HepG2 (cell line): ENCODE data around the gene ANKRD55.

Source experiments
- CBX2 ChIP-seq, 2 experiments: fragments of 200-600 bp in 1 of 2; sonication (generic); formaldehyde crosslinking in 1 of 2; IDR thresholded peaks; 2 replicates each; pipeline versions ENCODE4 v1.7.0 to v1.8.1; 2018 to 2022; ENCODE audit warnings: low read depth in 2 of 2, low read length in 1 of 2, mild to moderate bottlenecking in 1 of 2, missing genetic modification reagents in 1 of 2
- DPF2 ChIP-seq: sonication (generic); formaldehyde crosslinking; IDR thresholded peaks from 2 replicates; pipeline ENCODE4 v1.4.0; 2020; ENCODE audit warnings: mild to moderate bottlenecking, low read depth, missing genetic modification reagents, borderline replicate concordance
- HDAC6 ChIP-seq: fragments of 200-600 bp; sonication (generic); IDR thresholded peaks from 2 replicates; pipeline ENCODE4 v1.7.0; 2017; ENCODE audit warnings: mild to moderate bottlenecking, antibody characterized with exemption, low read length, low read depth
- HMG20B ChIP-seq: conservative IDR thresholded peaks from 2 replicates; pipeline ENCODE4 v1.6.1; 2016; ENCODE audit warnings: missing genetic modification reagents, missing compliant biosample characterization
- ZNF292 ChIP-seq: sonication (generic); formaldehyde crosslinking; IDR thresholded peaks from 2 replicates; pipeline ENCODE4 v1.8.1; 2022; ENCODE audit warnings: mild to moderate bottlenecking, low read depth, missing genetic modification reagents, borderline replicate concordance
- ZNF558 ChIP-seq: sonication (generic); formaldehyde crosslinking; IDR thresholded peaks from 2 replicates; pipeline ENCODE4 v1.9.0; 2022; ENCODE audit warnings: mild to moderate bottlenecking, missing genetic modification reagents, borderline replicate concordance
- ZNF776 ChIP-seq: sonication (generic); formaldehyde crosslinking; IDR thresholded peaks from 2 replicates; pipeline ENCODE4 v1.4.0; 2020; ENCODE audit warnings: mild to moderate bottlenecking, missing genetic modification reagents
- TF ChIP-seq, protein P1 (sequence below): sonication (generic); formaldehyde crosslinking; IDR thresholded peaks from 2 replicates; pipeline ENCODE4 v1.5.0; 2020; ENCODE audit warnings: mild to moderate bottlenecking, missing genetic modification reagents, moderate library complexity

- TF ChIP-seq, protein P1, sequence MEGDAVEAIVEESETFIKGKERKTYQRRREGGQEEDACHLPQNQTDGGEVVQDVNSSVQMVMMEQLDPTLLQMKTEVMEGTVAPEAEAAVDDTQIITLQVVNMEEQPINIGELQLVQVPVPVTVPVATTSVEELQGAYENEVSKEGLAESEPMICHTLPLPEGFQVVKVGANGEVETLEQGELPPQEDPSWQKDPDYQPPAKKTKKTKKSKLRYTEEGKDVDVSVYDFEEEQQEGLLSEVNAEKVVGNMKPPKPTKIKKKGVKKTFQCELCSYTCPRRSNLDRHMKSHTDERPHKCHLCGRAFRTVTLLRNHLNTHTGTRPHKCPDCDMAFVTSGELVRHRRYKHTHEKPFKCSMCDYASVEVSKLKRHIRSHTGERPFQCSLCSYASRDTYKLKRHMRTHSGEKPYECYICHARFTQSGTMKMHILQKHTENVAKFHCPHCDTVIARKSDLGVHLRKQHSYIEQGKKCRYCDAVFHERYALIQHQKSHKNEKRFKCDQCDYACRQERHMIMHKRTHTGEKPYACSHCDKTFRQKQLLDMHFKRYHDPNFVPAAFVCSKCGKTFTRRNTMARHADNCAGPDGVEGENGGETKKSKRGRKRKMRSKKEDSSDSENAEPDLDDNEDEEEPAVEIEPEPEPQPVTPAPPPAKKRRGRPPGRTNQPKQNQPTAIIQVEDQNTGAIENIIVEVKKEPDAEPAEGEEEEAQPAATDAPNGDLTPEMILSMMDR (CRISPR knock-in tag): no peak
- TF ChIP-seq HDAC6 (no peak), ZNF558 (CRISPR knock-in tag) (no peak), DPF2 (CRISPR knock-in tag) (no peak), CBX2 (IDR thresholded peaks at IDR 0.05; ENCODE audit: low read depth, low read length) (no peak), CBX2 (CRISPR knock-in tag; IDR thresholded peaks at IDR 0.05; ENCODE audit: low read depth) (no peak), ZNF776 (CRISPR knock-in tag) (no peak), ZNF292 (CRISPR knock-in tag) (no peak), HMG20B (no peak)
Observed at GRCh38 chr5:56154732-56155484, 78.2 kb downstream of the ANKRD55 start.
